Stimulated activated CD4-positive, alpha-beta T cell treated with anti-CD3 and anti-CD28 coated beads, Interleukin-2, amount 100 ng/mL, for 4 hours (primary cell): ENCODE measurements around the gene OTOP2.
"Not testable (repeated sequence)": the region's sequence is repeated elsewhere in the genome, so short reads cannot be mapped to it uniquely, and the experiment has no call there.

Source experiments
- DNase-seq: peaks from one replicate; pipeline ENCODE4 v3.0.0-alpha.2; 2020; ENCODE audit warnings: low read depth

OTOP2 gene

GRCh38 chr17:74901353-74902135 lies 22.5 kb upstream of the OTOP2 start:
- DNase-seq, result no peak

- DNase-seq, result no peak
Measured at GRCh38 chr17:74903034-74903433, 21.0 kb upstream of the OTOP2 start.

- no peak for DNase-seq
Measured at GRCh38 chr17:74903671-74904070, 20.4 kb upstream of the OTOP2 start.

GRCh38 chr17:74904687-74905409 lies 19.2 kb upstream of the OTOP2 start:
- no peak for DNase-seq

- not testable (repeated sequence) for DNase-seq
Measured at GRCh38 chr17:74906214-74906793, 17.8 kb upstream of the OTOP2 start.

- DNase-seq, result no peak
Measured at GRCh38 chr17:74907012-74907411, 17.1 kb upstream of the OTOP2 start.

- not testable (repeated sequence) for DNase-seq
Measured at GRCh38 chr17:74909097-74909496, 15.0 kb upstream of the OTOP2 start.

GRCh38 chr17:74911423-74911822 lies 12.7 kb upstream of the OTOP2 start:
- DNase-seq, result not testable (repeated sequence)

- no peak for DNase-seq
Measured at GRCh38 chr17:74916136-74916850, 7.8 kb upstream of the OTOP2 start.

- DNase-seq, result no peak
Measured at GRCh38 chr17:74916851-74917199, 7.2 kb upstream of the OTOP2 start.

GRCh38 chr17:74917430-74917829 lies 6.6 kb upstream of the OTOP2 start:
- DNase-seq, result no peak

- DNase-seq, result no peak
Measured at GRCh38 chr17:74918906-74919305, 5.2 kb upstream of the OTOP2 start.

- DNase-seq, result no peak
Measured at GRCh38 chr17:74919440-74920305, 4.4 kb upstream of the OTOP2 start.

- no peak for DNase-seq
Measured at GRCh38 chr17:74920306-74920620, 3.8 kb upstream of the OTOP2 start.

- DNase-seq, result no peak
Measured at GRCh38 chr17:74920642-74921025, 3.4 kb upstream of the OTOP2 start.

- no peak for DNase-seq
Measured at GRCh38 chr17:74921026-74921681, 2.9 kb upstream of the OTOP2 start.

GRCh38 chr17:74921769-74922168 lies 2.3 kb upstream of the OTOP2 start:
- DNase-seq, result no peak

- DNase-seq, result no peak
Measured at GRCh38 chr17:74922172-74922571, 1.9 kb upstream of the OTOP2 start.

- no peak for DNase-seq
Measured at GRCh38 chr17:74922694-74923537, 1.2 kb upstream of the OTOP2 start, which contains the start of gene USH1G. USH1G (minus strand) TSS chr17:74923255; CDS start chr17:74923073, 182 bp downstream.
